UCSD-AML1 (cell line): ENCODE results near the gene WDR7.
A peak's percentile ranks its signal among the peaks of the same experiment; 100 is the strongest.

Source experiments
- DNase-seq: peaks from one replicate; lab custom pipeline; 2025; ENCODE audit not compliant: unreplicated experiment; lab: John Stamatoyannopoulos, UW

The WDR7 gene

GRCh38 chr18:57073501-57074187 is 422.5 kb downstream of the WDR7 start:
- DNase-seq, result no peak

- DNase-seq, result no peak
Measured at GRCh38 chr18:57075716-57076400, 424.7 kb downstream of the WDR7 start.

GRCh38 chr18:57077005-57077765 is 426.0 kb downstream of the WDR7 start:
- no peak for DNase-seq

GRCh38 chr18:57077786-57078552 is 426.8 kb downstream of the WDR7 start:
- peak; percentile 52 for DNase-seq

- DNase-seq, result no peak
Measured at GRCh38 chr18:57078614-57079013, 427.5 kb downstream of the WDR7 start.

GRCh38 chr18:57080479-57080878 is 429.3 kb downstream of the WDR7 start:
- no peak for DNase-seq

GRCh38 chr18:57081899-57082298 is 430.7 kb downstream of the WDR7 start:
- no peak for DNase-seq

GRCh38 chr18:57083485-57083884 is 432.3 kb downstream of the WDR7 start:
- no peak for DNase-seq

GRCh38 chr18:57084331-57085271 is 433.4 kb downstream of the WDR7 start:
- DNase-seq, result no peak

- DNase-seq, result no peak
Measured at GRCh38 chr18:57085371-57085770, 434.2 kb downstream of the WDR7 start.

GRCh38 chr18:57086163-57086562 is 435.0 kb downstream of the WDR7 start:
- DNase-seq, result no peak
